ENCODE measurements around the gene LILRB3.
"Not testable (repeated sequence)": the region's sequence is repeated elsewhere in the genome, so short reads cannot be mapped to it uniquely, and the experiment has no call there.

LILRB3 gene

DNA sequence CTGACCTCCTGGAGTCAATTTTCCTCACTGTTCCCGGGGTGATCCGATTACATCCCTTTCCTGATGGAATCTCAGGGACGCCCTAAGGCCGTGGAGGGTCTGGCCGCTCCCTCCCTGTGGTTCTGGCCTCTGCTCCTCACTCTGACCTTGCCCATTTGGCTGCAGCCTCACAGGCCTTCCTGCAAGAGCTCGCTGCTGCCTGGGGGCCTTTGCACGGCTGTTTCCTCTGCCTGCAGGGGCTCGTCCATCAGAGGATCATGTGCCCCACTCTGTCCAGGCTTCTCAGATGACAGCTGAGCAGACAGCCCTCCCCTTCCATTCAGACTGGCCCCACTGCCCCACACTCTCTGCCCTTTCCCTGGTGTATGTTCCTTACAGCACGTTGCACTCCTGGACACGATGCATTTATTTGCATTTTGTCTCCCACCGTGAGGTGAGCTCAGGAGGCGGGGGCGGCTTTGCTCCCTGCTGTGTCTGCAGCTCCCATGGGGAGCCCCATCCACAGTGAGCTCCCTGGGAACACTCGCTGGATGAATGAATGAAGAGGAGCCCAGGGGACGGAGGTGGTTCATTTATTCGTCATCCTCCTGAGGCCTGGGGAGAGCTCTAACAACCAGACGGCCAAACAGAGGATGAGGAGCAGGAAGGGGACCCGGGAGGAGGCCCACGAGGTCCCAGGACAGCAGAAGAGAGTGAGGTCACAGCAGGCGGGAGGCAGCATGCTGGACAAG, 5.1 kb downstream of the LILRB3 start:
- DNase-seq; in situ Hi-C loops (cut with MboI; ENCODE audit: low pct_unique_long_range_greater_than_20kb, low sequenced_read_pairs): not testable (repeated sequence)

DNA sequence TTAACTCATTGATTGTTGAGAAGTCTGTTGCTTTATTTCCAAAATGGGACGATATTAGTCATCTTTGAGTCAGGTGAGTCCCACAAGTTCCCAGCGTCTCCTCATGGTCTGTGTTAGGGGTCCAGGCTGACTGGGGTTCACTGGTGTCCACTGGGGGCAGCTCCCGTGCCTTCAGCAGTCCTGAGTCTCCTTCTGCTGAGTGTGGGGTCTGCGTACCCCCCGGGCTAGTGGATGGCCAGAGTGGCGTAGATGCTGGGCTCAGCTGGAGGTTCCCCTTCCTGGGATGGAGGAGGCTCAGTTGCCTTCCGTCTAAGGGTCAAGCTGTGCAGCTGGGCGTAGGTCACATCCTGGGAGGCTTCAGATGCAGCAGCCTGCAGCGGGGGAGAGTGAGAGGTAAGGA, 5.9 kb downstream of the LILRB3 start:
- in situ Hi-C loops (cut with MboI; ENCODE audit: low pct_unique_long_range_greater_than_20kb, low sequenced_read_pairs), result no loop called here

GRCh38 chr19:54214734-54215133, 8.1 kb downstream of the LILRB3 start:
- in situ Hi-C loops (cut with MboI; ENCODE audit: low pct_unique_long_range_greater_than_20kb, low sequenced_read_pairs); DNase-seq: not testable (repeated sequence)

More for the DNA sequence above, 5.9 kb downstream of the LILRB3 start:
- DNase-seq, result no peak

DNA sequence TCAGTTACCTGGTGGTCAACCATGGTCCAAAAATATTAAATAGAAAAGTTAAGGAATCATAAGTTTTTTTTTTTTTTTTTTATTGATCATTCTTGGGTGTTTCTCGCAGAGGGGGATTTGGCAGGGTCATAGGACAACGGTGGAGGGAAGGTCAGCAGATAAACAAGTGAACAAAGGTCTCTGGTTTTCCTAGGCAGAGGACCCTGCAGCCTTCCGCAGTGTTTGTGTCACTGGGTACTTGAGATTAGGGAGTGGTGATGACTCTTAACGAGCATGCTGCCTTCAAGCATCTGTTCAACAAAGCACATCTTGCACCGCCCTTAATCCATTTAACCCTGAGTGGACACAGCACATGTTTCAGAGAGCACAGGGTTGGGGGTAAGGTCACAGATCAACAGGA, 8.6 kb downstream of the LILRB3 start:
- DNase-seq; in situ Hi-C loops (cut with MboI; ENCODE audit: low pct_unique_long_range_greater_than_20kb, low sequenced_read_pairs): not testable (repeated sequence)

DNA sequence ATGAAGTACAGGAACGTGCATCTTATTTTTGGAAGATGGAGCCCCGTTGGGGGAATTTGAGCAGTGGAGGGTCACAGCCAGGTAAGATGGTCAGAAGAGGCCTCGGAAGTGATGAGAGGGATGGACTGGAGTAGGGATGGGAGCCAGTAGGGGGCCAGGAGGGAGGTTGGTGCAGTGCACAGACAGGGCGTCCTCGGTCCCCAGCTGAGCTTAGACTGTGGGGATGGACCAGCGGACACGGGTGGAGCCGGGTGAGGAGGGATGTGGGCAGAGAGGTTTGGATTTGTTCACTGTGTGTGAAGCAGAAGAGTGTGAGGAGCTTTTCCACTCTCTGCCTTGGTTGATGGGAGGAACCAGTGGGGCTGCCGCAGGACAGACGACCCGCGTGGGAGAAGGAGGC, 11.6 kb downstream of the LILRB3 start:
- DNase-seq, result no peak
- in situ Hi-C loops (cut with MboI; ENCODE audit: low pct_unique_long_range_greater_than_20kb, low sequenced_read_pairs), result no loop called here

DNA sequence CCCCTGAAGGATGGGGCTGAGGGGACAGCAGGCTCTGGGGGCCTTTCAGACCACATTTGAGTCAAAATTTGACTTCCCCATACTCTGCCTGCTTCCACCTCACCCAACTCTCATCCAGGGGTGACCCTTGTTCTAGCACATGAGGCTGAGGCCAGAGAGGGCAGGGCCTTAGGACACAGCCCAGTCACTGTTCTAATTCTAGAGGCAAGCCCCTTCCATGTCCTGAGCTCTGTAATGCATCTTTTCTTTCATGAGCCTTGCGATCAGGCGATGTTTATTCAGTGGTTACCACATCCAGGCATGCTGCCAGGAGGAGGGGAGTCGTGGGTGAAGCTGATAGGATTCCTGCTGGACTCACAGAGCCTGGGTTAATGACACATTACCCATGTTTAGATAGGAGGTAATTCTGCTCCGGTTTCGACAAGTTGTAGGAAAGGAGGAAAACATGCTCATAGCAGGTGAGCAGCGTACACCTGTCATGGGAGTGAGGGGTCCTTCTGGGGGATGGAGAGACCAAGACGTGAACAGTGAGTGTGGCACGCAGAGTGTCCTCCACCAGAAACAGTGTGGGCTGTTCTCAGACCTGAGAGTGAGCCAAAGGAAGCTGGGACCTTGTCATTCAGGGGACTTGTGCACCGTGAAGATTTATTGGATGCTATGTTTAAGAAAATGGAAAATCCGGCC, 12.9 kb downstream of the LILRB3 start:
- in situ Hi-C loops (cut with MboI; ENCODE audit: low pct_unique_long_range_greater_than_20kb, low sequenced_read_pairs), result no loop called here
- DNase-seq, result peak; percentile 91

DNA sequence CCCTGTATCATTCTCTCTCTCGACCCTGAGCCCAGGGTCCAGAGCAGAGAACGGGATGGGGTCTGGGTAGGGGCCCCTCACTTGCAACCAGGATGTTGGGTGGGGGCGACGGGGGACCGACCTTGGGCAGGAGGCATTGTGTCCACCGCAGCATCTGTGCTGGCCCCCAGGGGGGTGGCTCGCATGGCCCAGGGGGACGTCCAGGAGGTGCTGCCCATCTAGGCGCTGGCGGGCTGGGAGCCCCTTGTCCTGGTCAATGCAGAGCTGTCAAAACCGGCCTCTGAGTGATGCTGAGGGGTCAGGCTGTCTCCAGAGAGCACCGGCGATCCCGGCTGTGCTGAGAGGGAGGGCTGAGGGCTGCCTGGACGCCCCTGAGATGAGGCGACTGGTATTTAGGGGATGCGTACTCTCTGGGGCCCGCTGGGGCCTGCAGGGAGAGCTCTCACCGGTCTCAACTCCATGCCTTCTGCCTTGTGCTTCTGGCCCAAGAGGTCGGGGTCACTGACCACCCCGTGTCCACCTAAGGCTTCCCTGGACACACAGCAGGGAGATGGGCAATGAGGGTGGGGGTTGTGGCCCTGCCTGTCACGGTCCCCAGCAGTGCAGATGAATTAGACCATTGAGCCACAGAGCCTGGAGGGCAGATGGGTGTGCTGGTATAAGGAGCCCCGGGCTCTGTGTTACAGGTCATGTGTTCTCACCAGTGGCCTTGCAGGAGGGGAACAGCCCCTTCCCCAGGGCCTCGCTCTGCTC, 13.6 kb downstream of the LILRB3 start:
- in situ Hi-C loops (cut with MboI; ENCODE audit: low pct_unique_long_range_greater_than_20kb, low sequenced_read_pairs), result no loop called here
- DNase-seq, result no peak

- in situ Hi-C loops (cut with MboI; ENCODE audit: low pct_unique_long_range_greater_than_20kb, low sequenced_read_pairs), result no loop called here
- no peak for DNase-seq
Observed at GRCh38 chr19:54208784-54209057, 14.1 kb downstream of the LILRB3 start.

GRCh38 chr19:54207983-54208783, 14.6 kb downstream of the LILRB3 start:
- in situ Hi-C loops (cut with MboI; ENCODE audit: low pct_unique_long_range_greater_than_20kb, low sequenced_read_pairs), result no loop called here
- peak; percentile 100 for DNase-seq

DNA sequence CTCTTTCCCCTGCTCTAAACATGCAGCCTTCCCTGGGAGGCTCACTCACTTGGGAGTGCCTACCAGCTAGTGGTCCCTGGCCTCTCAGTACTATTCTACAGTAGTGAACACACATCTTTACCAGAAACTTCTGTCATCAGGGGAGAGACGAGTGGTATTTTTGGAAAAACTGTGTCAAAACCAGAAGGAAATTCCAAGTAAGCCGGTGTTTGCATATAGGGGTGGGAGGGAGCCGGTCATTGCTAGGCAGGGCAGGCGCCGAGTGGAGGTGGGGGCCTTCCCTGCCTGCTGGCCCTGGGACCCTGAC, 15.2 kb downstream of the LILRB3 start:
- no peak for DNase-seq

GRCh38 chr19:54207193-54207592, 15.6 kb downstream of the LILRB3 start:
- DNase-seq; in situ Hi-C loops (cut with MboI; ENCODE audit: low pct_unique_long_range_greater_than_20kb, low sequenced_read_pairs): not testable (repeated sequence)

More for the DNA sequence above, 15.2 kb downstream of the LILRB3 start:
- in situ Hi-C loops (cut with MboI; ENCODE audit: low pct_unique_long_range_greater_than_20kb, low sequenced_read_pairs), result no loop called here

- in situ Hi-C loops (cut with MboI; ENCODE audit: low pct_unique_long_range_greater_than_20kb, low sequenced_read_pairs), result no loop called here
- DNase-seq, result no peak
Observed at GRCh38 chr19:54206831-54207177, 16.0 kb downstream of the LILRB3 start.

DNA sequence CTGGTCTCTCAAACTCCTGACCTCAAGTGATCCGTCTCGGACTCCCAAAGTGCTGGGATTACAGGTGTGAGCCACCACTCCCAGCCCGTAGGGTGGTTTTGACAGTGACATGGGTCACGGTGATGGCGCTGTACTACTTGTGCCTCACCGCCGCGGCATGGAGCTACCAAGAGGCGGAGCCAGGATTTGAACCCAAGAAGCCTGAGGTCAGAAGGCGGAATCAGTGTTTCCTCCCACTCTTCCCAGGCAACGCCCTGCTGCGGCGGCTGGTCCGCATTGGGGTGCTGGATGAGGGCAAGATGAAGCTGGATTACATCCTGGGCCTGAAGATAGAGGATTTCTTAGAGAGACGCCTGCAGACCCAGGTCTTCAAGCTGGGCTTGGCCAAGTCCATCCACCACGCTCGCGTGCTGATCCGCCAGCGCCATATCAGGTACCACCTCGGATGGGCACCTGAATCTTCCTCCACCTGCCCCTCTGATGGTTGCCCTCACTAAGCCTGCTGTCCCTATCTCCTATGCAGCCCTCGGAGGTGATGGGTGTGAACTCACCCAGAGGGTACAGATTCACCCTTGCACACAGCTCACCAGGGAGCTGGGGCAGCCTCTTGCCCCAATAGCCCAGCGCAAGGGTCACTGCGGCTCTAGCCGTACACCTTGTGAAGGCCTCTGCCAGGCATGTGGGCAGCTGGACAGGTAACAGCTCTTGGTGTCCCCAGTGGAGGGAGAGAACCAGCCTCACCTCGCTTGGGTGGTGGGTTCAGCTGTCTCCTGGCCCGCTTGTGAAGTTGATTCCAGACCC, 16.6 kb downstream of the LILRB3 start:
- no peak for DNase-seq
- in situ Hi-C loops (cut with MboI; ENCODE audit: low pct_unique_long_range_greater_than_20kb, low sequenced_read_pairs), result no loop called here

- in situ Hi-C loops (cut with MboI; ENCODE audit: low pct_unique_long_range_greater_than_20kb, low sequenced_read_pairs), result no loop called here
Observed at GRCh38 chr19:54204767-54205468, 17.9 kb downstream of the LILRB3 start.

GRCh38 chr19:54203151-54203611, 19.6 kb downstream of the LILRB3 start:
- in situ Hi-C loops (cut with MboI; ENCODE audit: low pct_unique_long_range_greater_than_20kb, low sequenced_read_pairs), result no loop called here
- DNase-seq, result no peak

More at GRCh38 chr19:54204767-54205468, 17.9 kb downstream of the LILRB3 start:
- DNase-seq, result no peak

DNA sequence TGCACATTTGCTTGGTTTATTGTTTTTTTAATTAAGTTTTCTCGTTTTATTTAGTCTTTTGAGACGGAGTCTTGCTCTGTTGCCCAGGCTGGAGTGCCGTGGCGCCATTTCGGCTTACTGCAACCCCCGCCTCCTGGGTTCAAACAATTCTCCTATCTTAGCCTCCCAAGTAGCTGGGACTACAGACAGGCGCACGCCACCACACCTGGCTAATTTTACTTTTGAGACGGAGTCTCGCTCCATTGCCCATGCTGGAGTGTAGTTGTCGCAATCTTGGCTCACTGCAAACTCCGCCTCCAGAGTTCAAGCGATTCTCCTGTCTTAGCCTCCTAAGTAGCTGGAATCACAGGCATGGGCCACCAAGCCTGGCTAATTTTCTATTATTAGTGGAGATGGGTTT, 20.8 kb downstream of the LILRB3 start:
- no peak for DNase-seq
- in situ Hi-C loops (cut with MboI; ENCODE audit: low pct_unique_long_range_greater_than_20kb, low sequenced_read_pairs), result no loop called here

DNA sequence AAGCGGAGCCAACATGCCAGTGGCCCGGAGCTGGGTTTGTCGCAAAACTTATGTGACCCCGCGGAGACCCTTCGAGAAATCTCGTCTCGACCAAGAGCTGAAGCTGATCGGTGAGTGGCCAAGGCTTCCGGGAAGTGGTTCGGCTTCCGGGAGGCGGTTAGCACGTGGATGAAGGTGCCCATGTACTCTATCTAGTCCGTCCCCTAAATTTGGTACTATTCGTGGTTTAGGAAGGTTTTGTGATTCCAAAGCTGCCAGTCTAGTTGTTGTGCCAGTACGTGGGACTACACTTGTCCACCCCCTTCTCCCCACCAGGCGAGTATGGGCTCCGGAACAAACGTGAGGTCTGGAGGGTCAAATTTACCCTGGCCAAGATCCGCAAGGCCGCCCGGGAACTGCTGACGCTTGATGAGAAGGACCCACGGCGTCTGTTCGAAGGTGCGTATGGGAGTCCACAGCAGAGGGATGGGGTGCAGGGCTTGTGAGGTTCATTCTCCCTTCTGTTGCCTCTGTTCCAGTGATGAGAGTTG, 21.6 kb downstream of the LILRB3 start:
- in situ Hi-C loops (cut with MboI; ENCODE audit: low pct_unique_long_range_greater_than_20kb, low sequenced_read_pairs), result no loop called here
- no peak for DNase-seq

DNA sequence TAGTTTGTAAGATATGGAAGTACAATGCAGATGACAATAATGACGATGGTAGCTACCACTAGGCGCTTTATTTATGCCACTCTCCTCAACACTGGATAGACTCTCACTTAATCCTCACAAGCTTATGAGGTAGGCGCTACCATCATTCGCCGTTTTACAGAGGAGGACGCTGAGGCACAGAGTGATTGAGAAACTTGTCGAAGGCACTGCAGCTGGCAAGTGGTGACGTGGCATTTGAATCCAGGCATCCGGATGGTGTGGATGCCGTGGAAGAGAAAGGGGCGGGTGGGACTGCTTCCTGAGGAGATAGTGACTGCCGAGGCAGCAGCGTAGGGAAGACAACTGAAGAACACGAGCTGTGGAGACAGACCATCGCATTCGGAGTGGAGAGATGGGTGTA, 23.4 kb downstream of the LILRB3 start:
- DNase-seq, result no peak
- in situ Hi-C loops (cut with MboI; ENCODE audit: low pct_unique_long_range_greater_than_20kb, low sequenced_read_pairs), result no loop called here
